Esophagus squamous epithelium (tissue), 4 donors: ENCODE measurements around the gene KCNG2.

Source experiments
- CTCF ChIP-seq, 6 experiments: fragments of 450-650 bp in 4 of 6; fragments of 200-600 bp in 2 of 6; sonication (generic) in 2 of 6; IDR thresholded peaks; one replicate each; pipeline ENCODE4 v1.5.1; 2016 to 2019; ENCODE audit warnings: antibody characterized with exemption in 6 of 6, mild to moderate bottlenecking in 4 of 6, moderate library complexity in 4 of 6
- POLR2A ChIP-seq, 4 donors: fragments of 450-650 bp; IDR thresholded peaks; one replicate each; pipeline ENCODE4 v1.6.1; 2017; ENCODE audit warnings: antibody characterized with exemption in 4 of 4, mild to moderate bottlenecking in 4 of 4, moderate library complexity in 3 of 4

GRCh38 chr18:79890674-79891073 is 92.9 kb downstream of the KCNG2 start:
- no peak for TF ChIP-seq POLR2A (IDR thresholded peaks at IDR 0.05)
- no peak for TF ChIP-seq CTCF (IDR thresholded peaks at IDR 0.05)
